NB4 (cell line): ENCODE data around the gene COX7A2.

Experiments used
- CTCF ChIP-seq: IDR thresholded peaks from one replicate; pipeline ENCODE4 v1.5.1; 2012; ENCODE audit warnings: low read depth, low read length
- MAX ChIP-seq: IDR thresholded peaks from 2 replicates; pipeline ENCODE4 v1.6.1; 2011; ENCODE audit warnings: low read depth, low read length
- MYC ChIP-seq: IDR thresholded peaks from 2 replicates; pipeline ENCODE4 v1.6.1; 2011; ENCODE audit warnings: low read depth, low read length
- POLR2A ChIP-seq: IDR thresholded peaks from 2 replicates; pipeline ENCODE4 v1.6.1; 2011; ENCODE audit warnings: mild to moderate bottlenecking; ENCODE audit not compliant: insufficient read length; ENCODE audit errors: extremely low read depth

GRCh38 chr6:75209184-75209723 lies 34.3 kb downstream of the COX7A2 start:
- TF ChIP-seq CTCF (no peak), MYC (no peak), POLR2A (no peak), MAX (no peak)
